Smooth muscle cell (in vitro differentiated cells): ENCODE results near the gene CTBP2. TPM values are rescaled to one million over a fixed set of nuclear protein-coding genes. Genes with fewer than 3 reads are reported as not detected.

Experiments
- DNase-seq: peaks from one replicate; lab custom pipeline; 2025; ENCODE audit not compliant: unreplicated experiment; lab: John Stamatoyannopoulos, UW
- H2AFZ ChIP-seq: fragments of 200-600 bp; sonication (generic); 2 replicates; pipeline ENCODE4 v1.6.0; 2016; ENCODE audit warnings: antibody characterized with exemption, low read depth, mild to moderate bottlenecking
- H3F3A ChIP-seq: fragments of 200-600 bp; sonication (generic); 2 replicates; pipeline ENCODE4 v1.6.0; 2017; ENCODE audit warnings: antibody characterized with exemption, low read depth
- H3K27ac ChIP-seq: fragments of 200-600 bp; sonication (generic); 2 replicates; pipeline ENCODE4 v1.5.1; 2016; ENCODE audit warnings: low read depth, mild to moderate bottlenecking
- H3K27me3 ChIP-seq: fragments of 200-600 bp; sonication (generic); 2 replicates; pipeline ENCODE4 v1.6.1; 2016; ENCODE audit warnings: low read depth, mild to moderate bottlenecking
- H3K36me3 ChIP-seq: fragments of 200-600 bp; sonication (generic); 2 replicates; pipeline ENCODE4 v1.5.1; 2016; ENCODE audit warnings: low read depth
- H3K4me1 ChIP-seq: fragments of 200-600 bp; sonication (generic); 2 replicates; pipeline ENCODE4 v1.5.1; 2016; ENCODE audit warnings: low read depth
- H3K4me2 ChIP-seq: fragments of 200-600 bp; sonication (generic); 2 replicates; pipeline ENCODE4 v1.6.0; 2016; ENCODE audit warnings: mild to moderate bottlenecking
- H3K4me3 ChIP-seq: fragments of 200-600 bp; sonication (generic); 2 replicates; pipeline ENCODE4 v1.5.1; 2016; ENCODE audit warnings: mild to moderate bottlenecking
- H3K79me2 ChIP-seq: fragments of 200-600 bp; sonication (generic); 2 replicates; pipeline ENCODE4 v1.6.0; 2016; ENCODE audit warnings: low read depth, mild to moderate bottlenecking
- H3K9ac ChIP-seq: fragments of 200-600 bp; sonication (generic); 2 replicates; pipeline ENCODE4 v1.6.0; 2016; ENCODE audit warnings: low read depth
- H3K9me3 ChIP-seq: fragments of 200-600 bp; sonication (generic); replicated peaks from 2 replicates; pipeline ENCODE4 v1.5.1; 2016; ENCODE audit warnings: low read depth
- H4K20me1 ChIP-seq: fragments of 200-600 bp; sonication (generic); 2 replicates; pipeline ENCODE4 v1.6.0; 2016; ENCODE audit warnings: low read depth
- CTCF ChIP-seq: fragments of 200-600 bp; sonication (generic); IDR thresholded peaks from 2 replicates; pipeline ENCODE4 v1.5.1; 2017; ENCODE audit warnings: borderline replicate concordance, mild to moderate bottlenecking, antibody characterized with exemption; ENCODE audit not compliant: insufficient read depth, poor library complexity, severe bottlenecking
- WGBS: methylation state at CpG from one replicate; pipeline ENCODE4 v1.1.7; 2016; ENCODE audit warnings: low lambda C conversion rate; 5-methylcytosine and 5-hydroxymethylcytosine counted together
- polyA plus RNA-seq: library from polyadenylated mRNA; unstranded; fragments of >200 nt; fragmentation: Nextera tagmentation; extraction: Ambion mirVana; gene quantifications from 2 replicates; pipeline ENCODE4 v1.2.1, GENCODE V29; 2016
- total RNA-seq: library from RNA; depleted of rRNA; stranded (reverse); fragments of >200 nt; gene quantifications from 2 replicates; pipeline ENCODE4 v1.2.3, GENCODE V29; 2014

Gene CTBP2
- total and polyA plus RNA-seq, 2 experiments from 2014 or later, result 49.9 to 69.5 TPM

- no peaks in the 10 kb centered on the region for H3K27me3 ChIP-seq
- DNase-seq, result no peak
- H3K4me3 ChIP-seq, result no peak overlapping the region
- peaks cover 6% of the 10 kb centered on the region for H3K4me1 ChIP-seq
- WGBS, result 97% methylated on average over 10 of the region's 10 CpGs
- no peaks in the 10 kb centered on the region for H4K20me1 ChIP-seq
- no peaks in the 10 kb centered on the region for H3F3A ChIP-seq
- no peaks in the 10 kb centered on the region for H3K36me3 ChIP-seq
- no peaks in the 10 kb centered on the region for H3K79me2 ChIP-seq
- H3K9me3 ChIP-seq, result no peaks in the 10 kb centered on the region
- no peak overlapping the region for H3K27ac ChIP-seq
- H3K4me2 ChIP-seq, result no peak overlapping the region
- H2AFZ ChIP-seq, result no peak overlapping the region
- no peak for TF ChIP-seq CTCF
- H3K9ac ChIP-seq, result no peak overlapping the region
Measured at GRCh38 chr10:125194814-125195213, 34.5 kb upstream of the CTBP2 start.

- no peak for TF ChIP-seq CTCF
- WGBS, result 89% methylated on average over 11 of the region's 11 CpGs
- no peak for DNase-seq
Measured at GRCh38 chr10:125193306-125193877, 33.0 kb upstream of the CTBP2 start.

GRCh38 chr10:125192620-125193019, 32.3 kb upstream of the CTBP2 start:
- no peak overlapping the region for H2AFZ ChIP-seq

More at GRCh38 chr10:125193306-125193877, 33.0 kb upstream of the CTBP2 start:
- no peak overlapping the region for H3K9ac ChIP-seq
- no peaks in the 10 kb centered on the region for H3K27me3 ChIP-seq
- no peaks in the 10 kb centered on the region for H3K9me3 ChIP-seq
- no peaks in the 10 kb centered on the region for H4K20me1 ChIP-seq
- H3K4me1 ChIP-seq, result peaks cover 6% of the 10 kb centered on the region
- no peaks in the 10 kb centered on the region for H3K79me2 ChIP-seq
- no peak overlapping the region for H3K4me2 ChIP-seq
- no peak overlapping the region for H2AFZ ChIP-seq
- H3F3A ChIP-seq, result no peaks in the 10 kb centered on the region
- no peak overlapping the region for H3K27ac ChIP-seq
- no peaks in the 10 kb centered on the region for H3K36me3 ChIP-seq
- no peak overlapping the region for H3K4me3 ChIP-seq

More at GRCh38 chr10:125192620-125193019, 32.3 kb upstream of the CTBP2 start:
- Histone ChIP-seq H3K36me3 (no peaks in the 10 kb centered on the region), H3K4me2 (no peak overlapping the region), H3K4me1 (peaks cover 6% of the 10 kb centered on the region), H3K9me3 (no peaks in the 10 kb centered on the region), H4K20me1 (no peaks in the 10 kb centered on the region), H3F3A (no peaks in the 10 kb centered on the region), H3K27ac (no peak overlapping the region), H3K27me3 (no peaks in the 10 kb centered on the region), H3K4me3 (no peak overlapping the region), H3K9ac (no peak overlapping the region), H3K79me2 (no peaks in the 10 kb centered on the region)
- WGBS, result 95% methylated on average over 12 of the region's 12 CpGs
- no peak for TF ChIP-seq CTCF
- no peak for DNase-seq
